HepG2 (cell line): ENCODE results near the gene PLXND1. TPM values are rescaled to one million over a fixed set of nuclear protein-coding genes. Genes with fewer than 3 reads are reported as not detected.

Source experiments
- CC2D1A ChIP-seq: sonication (generic); formaldehyde crosslinking; IDR thresholded peaks from 2 replicates; pipeline ENCODE4 v1.8.1; 2023; ENCODE audit warnings: mild to moderate bottlenecking, missing genetic modification reagents
- DPF2 ChIP-seq: sonication (generic); formaldehyde crosslinking; IDR thresholded peaks from 2 replicates; pipeline ENCODE4 v1.4.0; 2020; ENCODE audit warnings: mild to moderate bottlenecking, low read depth, missing genetic modification reagents, borderline replicate concordance
- HNRNPK ChIP-seq: fragments of 200-400 bp; formaldehyde crosslinking; IDR thresholded peaks from 2 replicates; pipeline ENCODE4 v1.6.1; 2018; ENCODE audit warnings: low read length, low read depth, moderate library complexity, mild to moderate bottlenecking; ENCODE audit not compliant: poor library complexity, severe bottlenecking
- HNRNPLL ChIP-seq: fragments of 200-400 bp; formaldehyde crosslinking; IDR thresholded peaks from 2 replicates; pipeline ENCODE4 v1.6.1; 2017; ENCODE audit warnings: mild to moderate bottlenecking, low read depth, low read length; ENCODE audit not compliant: poor library complexity, severe bottlenecking
- IRF9 ChIP-seq: sonication (generic); formaldehyde crosslinking; IDR thresholded peaks from 2 replicates; pipeline ENCODE4 v1.8.0; 2022; ENCODE audit warnings: missing genetic modification reagents, mild to moderate bottlenecking, borderline replicate concordance
- MATR3 ChIP-seq: sonication (generic); formaldehyde crosslinking; IDR thresholded peaks from 2 replicates; pipeline ENCODE4 v1.4.0; 2020; ENCODE audit warnings: missing genetic modification reagents
- MIXL1 ChIP-seq: IDR thresholded peaks from 2 replicates; pipeline ENCODE4 v1.6.1; 2016
- MLX ChIP-seq: IDR thresholded peaks from 2 replicates; pipeline ENCODE4 v1.6.1; 2016
- MYC ChIP-seq: sonication (generic); formaldehyde crosslinking; IDR thresholded peaks from 2 replicates; pipeline ENCODE4 v1.9.0; 2021; ENCODE audit warnings: missing genetic modification reagents, borderline replicate concordance
- NR2C2 ChIP-seq: sonication (generic); formaldehyde crosslinking; IDR thresholded peaks from 2 replicates; pipeline ENCODE4 v1.4.0; 2020; ENCODE audit warnings: missing genetic modification reagents, mild to moderate bottlenecking, moderate library complexity, borderline replicate concordance
- NR2F2 ChIP-seq: IDR thresholded peaks from 2 replicates; pipeline ENCODE4 v1.6.1; 2012; ENCODE audit warnings: low read depth, inconsistent platforms, borderline replicate concordance
- PATZ1 ChIP-seq: sonication (generic); formaldehyde crosslinking; IDR thresholded peaks from 2 replicates; pipeline ENCODE4 v1.4.0; 2020; ENCODE audit warnings: missing genetic modification reagents
- PHF8 ChIP-seq: sonication (generic); formaldehyde crosslinking; IDR thresholded peaks from 2 replicates; pipeline ENCODE4 v1.5.0; 2020; ENCODE audit warnings: missing genetic modification reagents
- RBFOX2 ChIP-seq: fragments of 200-400 bp; formaldehyde crosslinking; IDR thresholded peaks from 2 replicates; pipeline ENCODE4 v1.6.1; 2017; ENCODE audit warnings: low read depth, mild to moderate bottlenecking, low read length
- ZBTB42 ChIP-seq: sonication (generic); formaldehyde crosslinking; IDR thresholded peaks from 2 replicates; pipeline ENCODE4 v1.5.0; 2020; ENCODE audit warnings: mild to moderate bottlenecking, missing genetic modification reagents
- ZBTB7B ChIP-seq: sonication (generic); formaldehyde crosslinking; IDR thresholded peaks from 2 replicates; pipeline ENCODE4 v1.4.0; 2020; ENCODE audit warnings: missing genetic modification reagents
- ZNF331 ChIP-seq: sonication (generic); formaldehyde crosslinking; IDR thresholded peaks from 2 replicates; pipeline ENCODE4 v1.4.0; 2020; ENCODE audit warnings: missing genetic modification reagents
- ZNF644 ChIP-seq: IDR thresholded peaks from 2 replicates; pipeline ENCODE4 v1.6.1; 2016; ENCODE audit warnings: low read depth
- ZNF687 ChIP-seq: sonication (generic); formaldehyde crosslinking; IDR thresholded peaks from 2 replicates; pipeline ENCODE4 v1.5.1; 2020; ENCODE audit warnings: mild to moderate bottlenecking, missing genetic modification reagents, moderate library complexity
- ZNF740 ChIP-seq: sonication (generic); formaldehyde crosslinking; IDR thresholded peaks from 2 replicates; pipeline ENCODE4 v1.4.0; 2020; ENCODE audit warnings: missing genetic modification reagents
- ZNF792 ChIP-seq: IDR thresholded peaks from 2 replicates; pipeline ENCODE4 v1.6.1; 2016
- ZSCAN20 ChIP-seq: sonication (generic); formaldehyde crosslinking; IDR thresholded peaks from 2 replicates; pipeline ENCODE4 v1.4.0; 2020; ENCODE audit warnings: missing genetic modification reagents, mild to moderate bottlenecking, borderline replicate concordance
- polyA plus RNA-seq, 8 experiments: library from polyadenylated mRNA; depleted of rRNA in 3 of 8; stranded (reverse) in 7 of 8; unstranded in 1 of 8; fragments of >200 nt; fragmentation: Illumina TruSeq in 4 of 8; extraction: Trizol in 4 of 8; gene quantifications; 2 replicates each; pipeline versions ENCODE4 v1.2.1 to v1.2.3, GENCODE V29; 2011 to 2016; ENCODE audit warnings: low read depth in 4 of 8, missing spikeins in 1 of 8, mixed read lengths in 1 of 8; ENCODE audit not compliant: insufficient read depth in 1 of 8
- total RNA-seq, 5 experiments: library from RNA; depleted of rRNA; stranded (reverse); fragments of >200 nt; fragmentation: Illumina TruSeq; extraction: Trizol; gene quantifications; 2 replicates each; pipeline ENCODE4 v1.2.3, GENCODE V29; 2016; ENCODE audit warnings: low read depth in 1 of 5

PLXND1 gene
- total and polyA plus RNA-seq, 2 of the 13 experiments (the other 11 are each of a cell fraction or from before 2014, with no cell fraction given), result 15.9 to 42.0 TPM

- no peak for TF ChIP-seq ZNF644 (CRISPR knock-in tag)
- TF ChIP-seq ZNF687 (CRISPR knock-in tag), result peak; percentile 84
- TF ChIP-seq MYC (CRISPR knock-in tag), result 0 out of 2 replicates have a peak, but pooled peaks have one; percentile 24
- 0 out of 2 replicates have a peak, but pooled peaks have one; percentile 8 for TF ChIP-seq IRF9 (CRISPR knock-in tag)
- TF ChIP-seq ZBTB7B, result peak; percentile 66; the same call in 1 of the 2 replicates
- no peak for TF ChIP-seq MATR3 (CRISPR knock-in tag)
- TF ChIP-seq HNRNPK, result no peak
- 0 out of 2 replicates have a peak, but pooled peaks have one; percentile 22 for TF ChIP-seq ZNF331 (CRISPR knock-in tag)
- peak; percentile 55 for TF ChIP-seq PHF8 (CRISPR knock-in tag)
- TF ChIP-seq ZNF740 (CRISPR knock-in tag), result no peak
- 0 out of 2 replicates have a peak, but pooled peaks have one; percentile 7 for TF ChIP-seq DPF2 (CRISPR knock-in tag)
- 0 out of 2 replicates have a peak, but pooled peaks have one; percentile 34 for TF ChIP-seq ZBTB42 (CRISPR knock-in tag)
- 0 out of 2 replicates have a peak, but pooled peaks have one; percentile 24 for TF ChIP-seq MLX (CRISPR knock-in tag)
- peak; percentile 50; the same call in 1 of the 2 replicates for TF ChIP-seq RBFOX2
- peak; percentile 11; the same call in 1 of the 2 replicates for TF ChIP-seq NR2C2
- TF ChIP-seq PATZ1 (CRISPR knock-in tag), result peak; percentile 91
- no peak for TF ChIP-seq MIXL1 (CRISPR knock-in tag)
- TF ChIP-seq NR2F2, result no peak
- peak; percentile 25 for TF ChIP-seq HNRNPLL
- no peak for TF ChIP-seq CC2D1A (CRISPR knock-in tag)
- TF ChIP-seq ZSCAN20 (CRISPR knock-in tag), result peak; percentile 40; the same call in 1 of the 2 replicates
- 0 out of 2 replicates have a peak, but pooled peaks have one; percentile 34 for TF ChIP-seq ZNF792 (CRISPR knock-in tag)
Observed at GRCh38 chr3:129611812-129612533, 5.5 kb upstream of the PLXND1 start (continued).
